Thoracic aorta (tissue), 2 donors: ENCODE data around the gene USP34. TPM values are rescaled to one million over a fixed set of nuclear protein-coding genes. Genes with fewer than 3 reads are reported as not detected.
"Not testable (repeated sequence)": the region's sequence is repeated elsewhere in the genome, so short reads cannot be mapped to it uniquely, and the experiment has no call there.

Source experiments
- ATAC-seq: fragments of 150-250 bp; one replicate; pipeline ENCODE4 v1.8.0; 2017; ENCODE audit warnings: low read depth; ENCODE audit not compliant: insufficient number of reproducible peaks, low FRiP score
- DNase-seq: peaks from one replicate; pipeline ENCODE4 v3.0.0-alpha.2; 2020; ENCODE audit warnings: low spot score
- H3K27ac ChIP-seq, 2 donors: fragments of 200-600 bp; sonication (generic); 1 replicate in 1 of 2; 2 replicates in 1 of 2; pipeline ENCODE4 v1.5.1; 2016; ENCODE audit warnings: mild to moderate bottlenecking in 2 of 2, moderate library complexity in 2 of 2
- H3K27me3 ChIP-seq: fragments of 200-600 bp; sonication (generic); replicated peaks from 2 replicates; pipeline ENCODE4 v1.6.0; 2016; ENCODE audit warnings: mild to moderate bottlenecking; ENCODE audit not compliant: insufficient read depth
- H3K36me3 ChIP-seq: fragments of 200-600 bp; sonication (generic); one replicate; pipeline ENCODE4 v1.5.1; 2016
- H3K4me1 ChIP-seq, 2 donors: fragments of 200-600 bp; sonication (generic); 1 replicate in 1 of 2; 2 replicates in 1 of 2; pipeline versions ENCODE4 v1.5.1 to v1.6.0; 2016; ENCODE audit warnings: low read depth in 2 of 2, mild to moderate bottlenecking in 1 of 2; ENCODE audit not compliant: control insufficient read depth in 1 of 2
- H3K4me3 ChIP-seq: fragments of 200-600 bp; sonication (generic); 2 replicates; pipeline ENCODE4 v1.5.1; 2016; ENCODE audit warnings: mild to moderate bottlenecking
- H3K9me3 ChIP-seq: fragments of 200-600 bp; sonication (generic); 2 replicates; pipeline ENCODE4 v1.5.1; 2016
- total RNA-seq, 2 donors: library from RNA; depleted of rRNA; stranded (reverse); fragments of >200 nt; gene quantifications; one replicate each; pipeline versions ENCODE4 v1.1.0 to v1.2.3, GENCODE V29; 2016
- TF ChIP-seq, protein P1 (sequence below): fragments of 200-600 bp; sonication (generic); IDR thresholded peaks from one replicate; pipeline ENCODE4 v1.5.1; 2019; ENCODE audit warnings: antibody characterized with exemption

The USP34 gene
- total RNA-seq, 2 donors from 2014 or later, result 88.0 to 191 TPM

DNA sequence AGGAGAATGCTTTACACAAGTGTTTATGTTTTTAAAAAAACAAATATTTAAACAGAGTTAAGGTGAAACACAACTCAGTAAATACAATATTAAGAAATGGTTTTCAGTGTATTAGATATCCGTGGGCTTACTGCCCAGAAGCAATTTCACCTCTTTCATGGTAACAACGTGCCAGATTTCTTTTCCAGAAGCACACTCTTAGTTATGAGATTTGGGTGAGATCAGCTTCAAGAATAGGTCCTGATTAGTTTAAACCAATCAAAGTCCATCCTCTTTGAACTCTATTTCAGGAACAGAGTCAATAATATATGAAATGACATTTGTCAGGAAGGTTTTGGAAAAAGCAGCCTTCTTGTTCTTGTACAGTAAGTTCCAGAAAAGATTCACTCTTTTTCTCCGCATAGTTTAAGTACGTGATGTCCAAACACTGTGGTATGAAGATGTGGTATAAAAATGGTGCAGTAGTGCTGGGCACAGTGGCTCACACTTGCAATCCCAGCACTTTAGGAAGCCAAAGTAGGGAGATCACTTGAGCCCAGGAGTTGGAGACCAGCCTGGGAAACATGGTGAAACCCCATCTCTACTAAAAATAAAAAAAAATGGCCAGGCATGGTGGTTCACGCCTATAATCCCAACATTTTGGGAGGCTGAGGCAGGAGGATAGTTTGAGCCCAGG, 14.7 kb downstream of the USP34 start:
- no peak for DNase-seq

DNA sequence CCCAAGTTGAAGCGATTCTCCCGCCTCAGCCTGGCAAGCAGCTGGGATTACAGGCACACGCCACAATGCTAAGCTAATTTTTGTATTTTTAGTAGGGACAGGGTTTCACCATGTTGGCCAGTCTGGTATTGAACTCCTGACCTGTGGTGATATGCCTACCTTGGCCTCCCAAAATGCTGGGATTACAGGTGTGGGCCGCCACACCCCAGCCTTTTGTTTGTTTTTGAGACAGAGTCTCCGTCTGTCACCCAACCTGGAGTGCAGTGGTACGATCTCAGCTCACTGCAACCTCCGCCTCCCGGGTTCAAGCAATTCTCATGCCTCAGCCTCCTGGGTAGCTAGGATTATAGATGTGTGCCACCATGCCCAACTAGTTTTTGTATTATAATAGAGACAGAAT, 15.9 kb downstream of the USP34 start:
- ATAC-seq, H3K27ac ChIP-seq: not testable (repeated sequence)

More for the DNA sequence above, 14.7 kb downstream of the USP34 start:
- peaks cover 23 to 52% of the 10 kb centered on the region in 2 donors for H3K4me1 ChIP-seq
- H3K27me3 ChIP-seq, result no peaks in the 10 kb centered on the region
- no peak overlapping the region for H3K4me3 ChIP-seq
- TF ChIP-seq, protein P1, sequence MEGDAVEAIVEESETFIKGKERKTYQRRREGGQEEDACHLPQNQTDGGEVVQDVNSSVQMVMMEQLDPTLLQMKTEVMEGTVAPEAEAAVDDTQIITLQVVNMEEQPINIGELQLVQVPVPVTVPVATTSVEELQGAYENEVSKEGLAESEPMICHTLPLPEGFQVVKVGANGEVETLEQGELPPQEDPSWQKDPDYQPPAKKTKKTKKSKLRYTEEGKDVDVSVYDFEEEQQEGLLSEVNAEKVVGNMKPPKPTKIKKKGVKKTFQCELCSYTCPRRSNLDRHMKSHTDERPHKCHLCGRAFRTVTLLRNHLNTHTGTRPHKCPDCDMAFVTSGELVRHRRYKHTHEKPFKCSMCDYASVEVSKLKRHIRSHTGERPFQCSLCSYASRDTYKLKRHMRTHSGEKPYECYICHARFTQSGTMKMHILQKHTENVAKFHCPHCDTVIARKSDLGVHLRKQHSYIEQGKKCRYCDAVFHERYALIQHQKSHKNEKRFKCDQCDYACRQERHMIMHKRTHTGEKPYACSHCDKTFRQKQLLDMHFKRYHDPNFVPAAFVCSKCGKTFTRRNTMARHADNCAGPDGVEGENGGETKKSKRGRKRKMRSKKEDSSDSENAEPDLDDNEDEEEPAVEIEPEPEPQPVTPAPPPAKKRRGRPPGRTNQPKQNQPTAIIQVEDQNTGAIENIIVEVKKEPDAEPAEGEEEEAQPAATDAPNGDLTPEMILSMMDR, result no peak
- no peak overlapping the region for H3K27ac ChIP-seq
- H3K36me3 ChIP-seq, result no peaks in the 10 kb centered on the region
- no peaks in the 10 kb centered on the region for H3K9me3 ChIP-seq
- ATAC-seq, result no peak

DNA sequence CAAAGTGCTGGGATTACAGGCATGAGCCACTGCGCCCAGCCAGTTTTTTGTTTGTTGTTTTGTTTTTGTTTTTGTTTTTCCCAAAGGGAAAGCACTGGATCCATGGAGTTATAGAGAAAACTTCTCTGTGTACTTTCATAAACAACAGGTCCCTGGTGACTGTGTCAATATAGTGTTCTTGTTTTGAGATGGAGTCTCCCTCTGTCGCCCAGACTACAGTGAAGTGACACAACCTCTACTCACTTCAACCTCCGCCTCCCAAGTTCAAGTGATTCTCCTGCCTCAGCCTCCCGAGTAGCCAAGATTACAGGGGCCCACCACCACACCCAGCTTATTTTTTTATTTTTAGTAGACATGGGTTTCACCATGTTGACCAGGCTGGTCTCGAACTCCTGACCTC, 16.5 kb downstream of the USP34 start:
- no peak overlapping the region for H3K4me3 ChIP-seq
- no peaks in the 10 kb centered on the region for H3K36me3 ChIP-seq
- ATAC-seq (no peak), DNase-seq (no peak)
- no peaks in the 10 kb centered on the region for H3K27me3 ChIP-seq
- H3K9me3 ChIP-seq, result no peaks in the 10 kb centered on the region
- TF ChIP-seq, protein P1, result no peak
- H3K27ac ChIP-seq, result no peak overlapping the region
- H3K4me1 ChIP-seq, result peaks cover 19 to 41% of the 10 kb centered on the region in 2 donors

More for the DNA sequence above, 15.9 kb downstream of the USP34 start:
- H3K36me3 ChIP-seq, H3K4me3 ChIP-seq, H3K27me3 ChIP-seq, DNase-seq, H3K9me3 ChIP-seq: not testable (repeated sequence)
- H3K4me1 ChIP-seq, result peaks cover 23 to 47% of the 10 kb centered on the region in 2 donors

- no peak for ATAC-seq
Observed at GRCh38 chr2:61452392-61452791, 18.5 kb downstream of the USP34 start.

DNA sequence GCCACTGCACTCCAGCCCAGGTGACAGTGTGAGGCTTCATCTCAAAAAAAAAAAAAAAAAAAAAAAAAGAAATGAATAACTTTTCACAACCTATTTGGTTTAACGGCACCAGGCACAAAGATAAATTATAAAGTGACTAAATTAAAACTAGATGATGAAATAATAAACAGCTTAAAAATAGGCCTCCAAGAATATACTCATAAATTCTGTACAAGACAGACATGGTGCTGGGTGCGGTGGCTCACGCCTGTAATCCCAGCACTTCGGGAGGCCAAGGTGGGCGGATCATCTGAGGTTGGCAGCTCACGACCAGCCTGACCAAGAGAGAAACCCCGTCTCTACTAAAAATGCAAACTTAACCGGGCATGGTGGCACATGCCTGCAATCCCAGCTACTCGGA, 19.7 kb downstream of the USP34 start:
- peaks cover 10 to 13% of the 10 kb centered on the region in 2 donors for H3K4me1 ChIP-seq
- no peak overlapping the region for H3K27ac ChIP-seq
- no peaks in the 10 kb centered on the region for H3K27me3 ChIP-seq
- no peak overlapping the region for H3K4me3 ChIP-seq
- DNase-seq, result no peak
- H3K36me3 ChIP-seq, result no peaks in the 10 kb centered on the region
- H3K9me3 ChIP-seq, result no peaks in the 10 kb centered on the region
- no peak for ATAC-seq
- TF ChIP-seq, protein P1, result no peak

More at GRCh38 chr2:61452392-61452791, 18.5 kb downstream of the USP34 start:
- H3K27ac ChIP-seq, result no peak overlapping the region
- no peaks in the 10 kb centered on the region for H3K27me3 ChIP-seq
- H3K4me1 ChIP-seq, result peaks cover 13 to 25% of the 10 kb centered on the region in 2 donors
- no peaks in the 10 kb centered on the region for H3K9me3 ChIP-seq
- TF ChIP-seq, protein P1, result no peak
- H3K36me3 ChIP-seq, result no peaks in the 10 kb centered on the region
- no peak for DNase-seq
- H3K4me3 ChIP-seq, result no peak overlapping the region
